GM21619 (cell line): ENCODE data around the gene CSNK1A1L.

Source experiments
- ATAC-seq: cut with Tn5 transposase; IDR thresholded peaks from one replicate; pipeline ENCODE4 v1.9.1; 2021; ENCODE audit not compliant: unreplicated experiment

The CSNK1A1L gene

DNA sequence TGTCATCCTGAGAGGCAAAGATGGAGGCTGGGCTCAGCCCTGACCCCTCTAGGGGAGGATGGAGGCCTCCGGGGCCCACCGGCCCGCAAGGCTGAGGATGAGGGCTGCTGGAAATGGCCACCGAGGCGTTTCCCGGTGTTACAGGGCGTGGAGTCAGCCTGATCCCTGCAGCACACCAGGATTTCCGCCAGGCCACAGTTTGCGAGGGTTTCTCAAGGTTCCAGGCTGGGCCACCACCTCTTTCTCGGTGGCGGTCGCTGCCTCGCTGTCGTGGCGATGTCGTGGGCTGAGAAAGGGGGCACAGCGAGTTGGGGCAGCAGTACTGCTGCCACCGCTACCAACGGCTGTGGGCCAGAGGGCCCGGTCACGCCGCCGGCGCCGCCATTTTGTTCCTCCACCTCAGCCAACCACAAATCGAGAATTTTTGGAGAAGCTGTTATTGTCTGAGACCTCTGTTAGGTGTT lies at the start of gene CSNK1A1L:
Gene CSNK1A1L (minus strand): TSS at position 414 of the 464 bp plus-strand sequence. CDS start 408 bp downstream, at position 6.
- no peak for ATAC-seq

GRCh38 chr13:37149380-37149779 lies 43.9 kb upstream of the CSNK1A1L start:
- ATAC-seq: no peak

DNA sequence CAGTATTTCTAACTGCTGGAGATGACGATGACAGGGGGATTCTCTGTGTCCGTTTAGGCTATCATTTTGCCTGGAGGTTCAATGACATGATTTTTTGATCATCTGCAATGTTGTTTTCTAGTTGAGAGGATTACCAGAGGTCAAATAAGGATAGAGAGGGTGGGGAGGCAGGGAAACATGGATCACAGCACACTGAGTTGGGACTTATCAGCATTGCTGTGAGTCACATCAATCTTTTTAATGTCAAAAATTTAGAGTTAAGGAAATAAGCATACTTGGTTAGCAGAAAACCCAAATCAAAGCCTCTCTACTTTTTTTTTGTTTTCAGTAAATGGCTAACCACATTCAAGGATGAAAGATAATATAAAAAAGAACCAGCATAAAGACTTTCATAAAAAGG lies 43.0 kb upstream of the CSNK1A1L start:
- no peak for ATAC-seq

GRCh38 chr13:37144661-37145060 lies 39.2 kb upstream of the CSNK1A1L start:
- no peak for ATAC-seq

GRCh38 chr13:37143911-37144310 lies 38.4 kb upstream of the CSNK1A1L start:
- no peak for ATAC-seq

GRCh38 chr13:37142877-37143276 lies 37.4 kb upstream of the CSNK1A1L start:
- ATAC-seq: no peak

DNA sequence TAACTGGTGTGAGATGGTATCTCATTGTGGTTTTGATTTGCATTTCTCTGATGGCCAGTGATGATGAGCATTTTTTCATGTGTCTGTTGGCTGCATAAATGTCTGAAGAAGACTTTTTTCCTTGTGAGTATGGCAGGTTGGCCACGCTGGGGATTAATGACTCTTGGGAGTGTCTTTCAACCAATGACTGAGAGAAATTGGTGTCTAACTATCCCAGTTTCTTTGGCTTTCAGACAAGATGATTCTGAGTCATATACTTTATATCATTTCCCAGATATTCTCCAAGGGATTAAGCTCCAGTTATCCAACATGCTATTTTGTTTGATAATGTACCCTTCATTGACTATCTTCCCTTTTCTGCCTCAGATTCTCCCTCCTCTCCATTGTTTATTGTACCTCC lies 35.5 kb upstream of the CSNK1A1L start:
- ATAC-seq: no peak

DNA sequence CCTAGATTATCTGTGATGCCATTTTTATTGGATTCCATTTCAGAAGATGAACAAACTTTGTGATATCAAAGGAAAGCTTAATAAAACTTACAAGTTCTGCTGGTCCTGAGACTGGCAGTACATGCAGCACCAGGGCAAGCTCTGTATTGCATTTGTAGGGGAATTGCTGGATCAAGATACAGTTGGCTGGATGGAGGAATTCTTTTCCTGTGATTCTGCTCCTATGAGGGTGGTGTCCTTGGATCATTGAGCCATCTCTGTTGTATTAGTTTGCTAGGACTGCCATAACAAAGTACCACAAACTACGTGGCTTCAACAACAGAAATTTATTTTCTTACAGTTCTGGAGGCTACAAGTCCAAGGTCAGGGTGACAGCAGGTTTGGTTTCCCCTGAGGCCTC lies 33.9 kb upstream of the CSNK1A1L start:
- ATAC-seq: no peak

DNA sequence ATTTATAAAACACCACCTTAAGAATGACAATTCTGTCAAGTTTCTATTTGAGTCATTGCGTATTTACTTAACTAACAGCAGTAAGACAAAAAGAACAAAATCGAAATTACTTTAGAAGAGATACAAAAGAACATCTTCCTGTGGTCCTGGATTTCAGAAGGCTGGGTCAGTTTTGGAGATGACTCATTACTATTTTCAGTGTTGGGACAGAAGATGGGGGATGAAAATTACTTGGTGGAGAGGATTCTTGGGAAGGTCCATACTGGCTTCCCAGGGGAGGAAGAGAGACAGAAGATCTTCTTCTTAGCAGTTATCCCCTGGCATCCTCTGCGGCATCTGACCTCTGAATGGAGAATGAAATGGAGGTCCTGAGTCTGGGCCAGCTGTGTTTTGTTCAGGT lies 33.5 kb upstream of the CSNK1A1L start:
- ATAC-seq: no peak

DNA sequence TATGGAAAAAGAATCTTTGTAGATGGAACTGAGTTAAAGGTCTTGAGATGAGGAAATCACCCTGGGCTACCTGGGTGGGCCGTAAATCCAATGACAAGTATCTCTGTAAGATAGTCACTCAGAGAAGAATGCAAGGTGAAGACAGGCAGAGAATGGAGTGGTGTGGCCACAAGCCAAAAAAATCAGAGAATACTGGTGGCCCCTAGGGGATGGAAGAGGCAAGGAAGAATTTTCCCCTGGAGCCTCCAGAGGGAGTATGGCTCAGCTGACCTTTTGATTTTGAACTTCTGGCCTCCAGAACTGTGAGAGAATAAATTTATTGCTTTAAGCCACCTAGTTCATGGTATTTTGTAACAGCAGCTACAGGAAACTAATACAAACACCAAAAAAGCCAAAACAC lies 32.7 kb upstream of the CSNK1A1L start:
- no peak for ATAC-seq

- no peak for ATAC-seq
Observed at GRCh38 chr13:37136633-37137032, 31.2 kb upstream of the CSNK1A1L start.

DNA sequence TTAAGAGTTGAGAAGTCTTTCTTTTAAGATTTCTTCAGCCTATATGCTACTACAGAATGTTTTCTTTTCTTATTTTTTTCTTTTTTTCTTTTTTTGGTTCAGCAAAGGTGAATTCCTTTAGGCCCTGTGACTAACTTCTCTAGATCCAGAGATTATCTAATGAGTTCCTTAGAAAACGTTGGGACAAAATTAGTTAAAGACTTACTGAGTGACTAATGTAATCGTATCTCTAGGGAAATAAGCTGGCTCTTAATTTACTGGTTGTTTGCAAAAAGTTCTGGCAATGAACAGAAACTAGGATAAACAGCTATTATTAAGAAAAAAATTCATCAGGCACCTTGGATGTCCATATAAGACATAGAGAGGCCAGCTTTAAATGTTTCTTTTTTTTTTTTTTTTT lies 30.7 kb upstream of the CSNK1A1L start:
- no peak for ATAC-seq

DNA sequence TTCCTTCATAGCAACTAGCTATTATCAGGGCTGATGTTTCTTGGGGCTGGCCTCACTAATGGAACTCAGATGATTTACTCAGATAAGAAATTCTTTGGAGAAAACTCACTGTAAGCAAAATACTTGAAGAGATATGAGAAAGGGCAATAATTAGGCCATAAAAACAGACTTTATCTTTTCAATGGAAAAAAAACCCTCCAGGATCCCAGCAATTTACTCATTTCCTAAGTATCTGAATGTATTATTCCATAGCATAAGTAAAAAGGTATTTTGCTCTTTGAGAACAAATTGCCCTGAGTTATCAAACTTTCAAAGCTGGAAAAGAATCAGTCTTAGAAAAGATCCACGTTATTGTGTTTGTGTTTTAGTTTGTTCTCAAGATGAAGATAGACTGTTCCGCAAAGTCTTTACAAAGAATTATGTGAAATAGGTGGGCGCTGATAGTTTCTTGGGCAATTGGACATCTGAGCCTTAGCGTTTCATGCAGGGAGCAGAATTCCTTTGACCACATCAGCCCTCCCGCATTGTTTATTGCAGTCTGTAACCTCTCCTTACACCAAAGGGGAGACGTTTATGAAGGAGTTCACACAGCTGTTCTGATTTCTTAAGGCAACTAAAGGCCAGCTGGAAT lies 29.1 kb upstream of the CSNK1A1L start:
- ATAC-seq: no peak

DNA sequence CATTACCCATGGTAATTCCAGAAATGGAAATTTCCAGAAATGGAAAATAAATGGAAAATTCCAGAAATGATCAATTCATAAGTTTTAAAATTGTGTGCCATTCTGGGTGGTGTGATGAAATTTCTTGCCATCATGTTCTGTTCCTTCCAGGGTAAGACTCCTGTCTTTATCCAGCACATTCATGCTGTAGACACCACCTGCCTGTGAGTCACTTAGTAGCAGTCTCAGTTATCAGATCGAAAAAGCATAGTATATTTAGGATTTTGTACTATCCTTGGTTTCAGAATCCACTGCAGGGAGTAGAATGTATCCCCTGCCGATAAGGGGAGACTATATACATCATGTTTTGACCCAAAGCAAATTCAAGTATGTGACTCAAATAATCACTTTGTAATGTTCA lies 26.7 kb upstream of the CSNK1A1L start:
- no peak for ATAC-seq

DNA sequence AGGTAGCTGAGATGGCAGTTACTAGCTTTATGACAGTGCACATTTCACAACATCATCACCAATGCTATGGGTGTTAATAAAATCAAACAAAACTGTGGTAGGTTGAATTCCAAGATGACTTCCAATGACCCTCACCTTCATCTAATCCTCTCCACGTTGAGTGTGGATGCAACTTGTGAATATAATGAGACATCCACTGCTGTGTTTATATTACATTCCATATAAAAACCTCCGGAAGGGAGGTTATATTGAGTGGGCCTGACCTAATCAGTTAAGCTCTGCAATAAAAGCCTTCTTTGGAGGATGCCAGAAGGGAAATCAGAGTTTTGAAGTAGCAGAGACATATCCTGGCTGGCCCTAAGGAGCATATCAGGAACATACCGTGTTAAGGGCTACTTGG lies 25.6 kb upstream of the CSNK1A1L start:
- ATAC-seq: no peak

- ATAC-seq: no peak
Observed at GRCh38 chr13:37129866-37130265, 24.4 kb upstream of the CSNK1A1L start.

DNA sequence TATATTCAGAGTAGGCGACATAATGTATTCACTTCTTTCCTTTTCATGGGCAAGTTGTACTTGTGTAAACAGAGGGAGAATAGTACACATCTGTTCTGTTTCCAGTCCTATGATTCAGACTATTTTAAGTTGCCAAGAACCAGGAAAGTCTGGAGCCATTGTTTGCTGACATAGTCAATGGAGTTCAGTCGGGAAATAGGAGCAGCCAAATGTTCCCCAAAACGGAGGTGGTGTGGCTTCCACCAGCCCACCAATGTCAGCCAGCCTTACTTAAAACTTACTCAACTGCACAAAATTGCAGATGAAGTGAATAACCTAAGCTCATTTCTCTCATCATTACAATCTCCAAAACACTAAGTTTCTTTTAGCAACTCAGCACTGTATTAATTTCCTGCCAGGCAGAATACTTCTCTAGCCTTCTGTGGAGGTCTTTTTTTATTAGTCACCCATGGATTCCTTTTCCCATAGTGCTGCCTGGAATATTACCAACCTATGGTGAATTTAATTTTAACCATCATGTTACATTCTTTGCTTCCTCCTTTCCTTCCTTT lies 22.3 kb upstream of the CSNK1A1L start:
- ATAC-seq: no peak

DNA sequence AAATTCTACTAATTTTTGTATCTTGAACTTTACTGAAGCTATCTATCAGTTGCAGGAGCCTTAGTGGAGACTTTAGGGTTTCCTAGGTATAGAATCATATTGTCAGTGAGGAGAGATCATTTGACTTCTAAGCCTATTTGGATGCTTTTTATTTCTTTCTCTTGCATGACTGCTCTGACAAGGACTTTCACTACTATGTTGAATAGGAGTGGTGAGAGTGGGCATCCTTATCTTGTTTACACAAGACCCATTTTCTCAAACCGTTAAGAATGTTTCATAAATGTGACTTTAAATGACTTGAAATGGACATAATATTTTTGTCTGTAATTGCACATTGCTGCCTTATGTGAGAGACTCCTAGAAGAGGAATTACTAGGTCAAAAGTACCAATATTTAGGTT lies 17.9 kb upstream of the CSNK1A1L start:
- ATAC-seq: no peak

GRCh38 chr13:37118016-37118415 lies 12.6 kb upstream of the CSNK1A1L start:
- ATAC-seq: no peak

DNA sequence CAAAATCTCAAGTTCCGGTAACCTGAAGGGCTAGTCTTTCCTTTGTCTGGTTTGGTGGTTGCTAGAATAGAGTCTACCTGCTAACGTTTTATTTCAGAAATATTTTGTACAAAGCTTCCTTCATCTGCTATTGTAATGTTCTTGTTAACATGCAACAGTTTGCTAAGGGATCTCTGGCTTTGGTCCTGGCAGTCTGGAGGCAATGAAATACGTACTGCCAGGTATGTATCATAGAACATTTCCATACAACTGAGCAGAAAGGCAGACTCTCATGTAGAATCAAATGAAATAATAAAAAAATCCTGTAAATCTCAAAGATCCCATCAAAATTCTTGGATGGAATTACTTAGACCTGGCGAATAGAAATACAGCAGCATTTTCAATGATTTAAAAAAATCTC lies 8.8 kb upstream of the CSNK1A1L start:
- ATAC-seq: no peak

DNA sequence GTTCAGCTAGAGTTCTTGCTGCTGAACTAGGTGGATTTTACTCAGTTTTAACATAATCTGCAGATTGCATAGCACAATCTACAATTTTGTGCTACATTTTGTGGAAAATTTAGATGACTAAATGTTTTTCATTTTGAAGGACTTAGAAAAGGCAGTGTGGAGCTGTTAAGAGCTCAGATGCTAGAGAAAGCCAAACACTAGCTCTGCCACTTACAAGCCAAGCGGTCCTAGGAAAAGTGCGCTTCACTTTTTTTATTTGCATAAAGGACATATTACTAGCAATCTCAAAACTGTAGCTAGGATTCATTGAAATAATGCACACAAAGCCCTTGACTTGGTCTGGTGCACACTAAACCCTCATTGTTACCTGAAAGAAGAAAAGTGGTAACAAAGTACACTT lies 8.1 kb upstream of the CSNK1A1L start:
- ATAC-seq: no peak

DNA sequence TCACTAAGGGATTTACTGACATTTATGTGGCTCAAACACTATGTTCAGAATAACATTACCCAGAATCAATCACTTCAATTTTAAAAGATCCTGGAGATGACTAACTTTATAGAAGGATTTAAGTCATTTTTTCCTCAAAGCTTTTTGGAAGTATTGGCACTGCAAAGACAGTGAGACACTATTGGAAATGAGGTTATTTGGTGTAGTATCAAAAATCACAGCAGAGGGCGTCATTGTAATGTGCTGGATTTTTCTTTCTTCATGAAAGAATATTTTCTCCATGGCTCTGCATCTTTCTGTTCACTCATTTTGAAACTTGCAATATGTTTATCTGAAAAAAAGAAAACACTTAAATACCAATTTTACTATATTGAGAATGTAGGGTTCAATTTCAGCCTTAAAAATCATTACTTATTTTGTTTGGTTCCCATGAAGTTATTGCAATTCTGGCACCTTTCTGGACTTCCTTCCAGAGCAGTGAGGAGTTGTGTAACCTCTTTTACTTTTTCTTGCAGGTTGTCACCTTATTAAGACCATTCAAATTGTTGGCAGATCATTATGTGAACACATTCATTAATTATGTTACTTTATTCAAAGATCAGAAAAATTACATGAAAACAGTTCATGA lies 3.7 kb upstream of the CSNK1A1L start:
- no peak for ATAC-seq

DNA sequence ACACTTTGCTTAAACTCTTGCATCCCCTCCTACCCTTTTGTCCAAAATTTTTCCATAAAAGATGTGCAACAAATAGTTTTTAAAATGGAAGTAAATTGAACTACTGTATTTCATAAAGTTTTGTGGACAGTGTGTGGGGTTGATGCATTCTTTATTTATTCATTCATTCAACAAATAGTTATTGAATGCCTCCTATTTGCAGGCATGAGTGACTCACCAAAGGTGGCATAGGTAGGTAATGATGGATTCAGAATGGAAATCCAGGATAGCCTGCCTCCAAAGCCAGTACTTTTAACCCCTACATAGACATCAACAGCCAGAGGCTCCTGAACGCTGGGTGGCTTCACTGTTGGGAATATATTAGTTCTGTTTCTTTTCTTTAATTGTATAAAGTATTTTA lies 2.4 kb upstream of the CSNK1A1L start:
- ATAC-seq: no peak
